ENCODE results near the gene RCN1. TPM values are rescaled to one million over a fixed set of nuclear protein-coding genes. Genes with fewer than 3 reads are reported as not detected.

RCN1 gene
- total RNA-seq, 2 experiments from 2014 or later, result 0.74 TPM; not detected in 1

- H3K36me3 ChIP-seq (ENCODE audit: insufficient read depth, low read length), result no peaks in the 10 kb centered on the region
- DNase-seq (ENCODE audit: low spot score), result no peak
- CTCF ChIA-PET (ENCODE audit: unreplicated experiment), result no interaction called here
- H3K4me2 ChIP-seq (ENCODE audit: low read length), result no peak overlapping the region
- H3K27ac ChIP-seq (ENCODE audit: low read depth, low read length, poor library complexity, severe bottlenecking), result no peak overlapping the region
- no peak overlapping the region for H3K4me3 ChIP-seq (ENCODE audit: low read depth, low read length, poor library complexity, severe bottlenecking)
- BruUV-seq (replicated peaks), result no TSS peak
- POLR2A ChIA-PET, result no interaction called here
- no peaks in the 10 kb centered on the region for H3K4me1 ChIP-seq (ENCODE audit: insufficient read depth, low read length, poor library complexity, severe bottlenecking)
- no peak overlapping the region for H2AFZ ChIP-seq (ENCODE audit: low read length)
- no peaks in the 10 kb centered on the region for H3K9me3 ChIP-seq (ENCODE audit: low read length)
- no peaks in the 10 kb centered on the region for H3K79me2 ChIP-seq (ENCODE audit: insufficient read depth, low read depth, low read length)
- no peaks in the 10 kb centered on the region for H4K20me1 ChIP-seq (ENCODE audit: insufficient read depth, low read length)
- TF ChIP-seq EZH2phosphoT487 (IDR thresholded peaks at IDR 0.05; ENCODE audit: borderline replicate concordance, low read depth, low read length) (no peak), CTCF (conservative IDR thresholded peaks at IDR 0.05; ENCODE audit: low read length) (no peak)
- H3K9me2 ChIP-seq (ENCODE audit: insufficient read depth, low read length), result no peaks in the 10 kb centered on the region
- intact Hi-C loops (cut with micrococcal nuclease; ENCODE audit: unreplicated experiment), result no loop called here
Observed at GRCh38 chr11:32148895-32149294, 58.0 kb downstream of the RCN1 start.

GRCh38 chr11:32149748-32150147 lies 58.9 kb downstream of the RCN1 start:
- no peaks in the 10 kb centered on the region for H3K4me1 ChIP-seq (ENCODE audit: insufficient read depth, low read length, poor library complexity, severe bottlenecking)
- intact Hi-C loops (cut with micrococcal nuclease; ENCODE audit: unreplicated experiment), result no loop called here
- H2AFZ ChIP-seq (ENCODE audit: low read length), result no peak overlapping the region
- CTCF ChIA-PET (ENCODE audit: unreplicated experiment), result no interaction called here
- H3K27ac ChIP-seq (ENCODE audit: low read depth, low read length, poor library complexity, severe bottlenecking), result no peak overlapping the region
- BruUV-seq (replicated peaks), result no TSS peak
- TF ChIP-seq CTCF (conservative IDR thresholded peaks at IDR 0.05; ENCODE audit: low read length) (no peak), EZH2phosphoT487 (IDR thresholded peaks at IDR 0.05; ENCODE audit: borderline replicate concordance, low read depth, low read length) (no peak)
- no peaks in the 10 kb centered on the region for H3K79me2 ChIP-seq (ENCODE audit: insufficient read depth, low read depth, low read length)
- DNase-seq (ENCODE audit: low spot score), result no peak
- POLR2A ChIA-PET, result interaction anchor here (0.6 kb wide), 1 partner anchor 1333 kb away, joined by 3 read pairs; no protein-coding TSS in a partner anchor
- no peaks in the 10 kb centered on the region for H3K9me2 ChIP-seq (ENCODE audit: insufficient read depth, low read length)
- no peaks in the 10 kb centered on the region for H3K36me3 ChIP-seq (ENCODE audit: insufficient read depth, low read length)
- H3K4me2 ChIP-seq (ENCODE audit: low read length), result no peak overlapping the region
- no peaks in the 10 kb centered on the region for H3K9me3 ChIP-seq (ENCODE audit: low read length)
- H3K4me3 ChIP-seq (ENCODE audit: low read depth, low read length, poor library complexity, severe bottlenecking), result no peak overlapping the region
- no peaks in the 10 kb centered on the region for H4K20me1 ChIP-seq (ENCODE audit: insufficient read depth, low read length)

- H4K20me1 ChIP-seq (ENCODE audit: insufficient read depth, low read length), result no peaks in the 10 kb centered on the region
- no peaks in the 10 kb centered on the region for H3K79me2 ChIP-seq (ENCODE audit: insufficient read depth, low read depth, low read length)
- DNase-seq (ENCODE audit: low spot score), result no peak
- no peak overlapping the region for H3K27ac ChIP-seq (ENCODE audit: low read depth, low read length, poor library complexity, severe bottlenecking)
- H3K4me1 ChIP-seq (ENCODE audit: insufficient read depth, low read length, poor library complexity, severe bottlenecking), result no peaks in the 10 kb centered on the region
- ChIA-PET POLR2A (interaction anchor here (0.6 kb wide), 1 partner anchor 703 kb away, joined by 5 read pairs; no protein-coding TSS in a partner anchor), CTCF (ENCODE audit: unreplicated experiment) (no interaction called here)
- H3K9me2 ChIP-seq (ENCODE audit: insufficient read depth, low read length), result no peaks in the 10 kb centered on the region
- no peak overlapping the region for H2AFZ ChIP-seq (ENCODE audit: low read length)
- intact Hi-C loops (cut with micrococcal nuclease; ENCODE audit: unreplicated experiment), result no loop called here
- no peaks in the 10 kb centered on the region for H3K9me3 ChIP-seq (ENCODE audit: low read length)
- no peak overlapping the region for H3K4me3 ChIP-seq (ENCODE audit: low read depth, low read length, poor library complexity, severe bottlenecking)
- BruUV-seq (replicated peaks), result no TSS peak
- no peak for TF ChIP-seq EZH2phosphoT487 (IDR thresholded peaks at IDR 0.05; ENCODE audit: borderline replicate concordance, low read depth, low read length)
- no peak for TF ChIP-seq CTCF (conservative IDR thresholded peaks at IDR 0.05; ENCODE audit: low read length)
- no peaks in the 10 kb centered on the region for H3K36me3 ChIP-seq (ENCODE audit: insufficient read depth, low read length)
- no peak overlapping the region for H3K4me2 ChIP-seq (ENCODE audit: low read length)
Observed at GRCh38 chr11:32151027-32151426, 60.2 kb downstream of the RCN1 start.

Data from OCI-LY7 (cell line).